GM21367 (cell line): ENCODE results near the gene IFITM1.
"Not testable (repeated sequence)": the region's sequence is repeated elsewhere in the genome, so short reads cannot be mapped to it uniquely, and the experiment has no call there.

ENCODE experiments used
- ATAC-seq: cut with Tn5 transposase; IDR thresholded peaks from one replicate; pipeline ENCODE4 v1.9.1; 2021; ENCODE audit not compliant: unreplicated experiment

IFITM1 gene

GRCh38 chr11:362642-363442, 49.0 kb downstream of the IFITM1 start:
- ATAC-seq, result no peak

GRCh38 chr11:363443-363805, 49.6 kb downstream of the IFITM1 start:
- ATAC-seq, result not testable (repeated sequence)

- ATAC-seq, result no peak
Measured at GRCh38 chr11:363948-364761, 50.3 kb downstream of the IFITM1 start.
